Hypothalamus (tissue), 51 donors: Measurements from ENCODE around the gene PSMB10.
"Not testable (repeated sequence)": the region's sequence is repeated elsewhere in the genome, so short reads cannot be mapped to it uniquely, and the experiment has no call there.

Experiments used
- DNase-seq, 51 donors: peaks; one replicate each; lab custom pipeline; 2025; lab: John Stamatoyannopoulos, UW

PSMB10 gene

GRCh38 chr16:67936124-67936879, at the start of gene PSMB10:
Gene PSMB10 (minus strand): TSS chr16:67936850. CDS start chr16:67936749, 101 bp downstream.
- DNase-seq: peak in 34 of 51 donors; percentile 16 to 70 (median 54)

- no peak for DNase-seq
Measured at GRCh38 chr16:67982011-67982696, 45.5 kb upstream of the PSMB10 start.

- no peak for DNase-seq
Measured at GRCh38 chr16:67979955-67980678, 43.5 kb upstream of the PSMB10 start, which contains the start of gene DPEP3. Gene DPEP3 (minus strand): TSS chr16:67980499. CDS start chr16:67980380, 119 bp downstream.

- DNase-seq: no peak
Measured at GRCh38 chr16:67977469-67978227, 41.0 kb upstream of the PSMB10 start.

GRCh38 chr16:67977005-67977404, 40.4 kb upstream of the PSMB10 start:
- no peak for DNase-seq

- no peak for DNase-seq
Measured at GRCh38 chr16:67976205-67976604, 39.6 kb upstream of the PSMB10 start.

- DNase-seq: no peak
Measured at GRCh38 chr16:67975321-67976105, 38.9 kb upstream of the PSMB10 start.

GRCh38 chr16:67972285-67972684, 35.6 kb upstream of the PSMB10 start:
- not testable (repeated sequence) for DNase-seq

- DNase-seq: no peak
Measured at GRCh38 chr16:67971111-67971510, 34.5 kb upstream of the PSMB10 start.

- no peak for DNase-seq
Measured at GRCh38 chr16:67969254-67970039, 32.8 kb upstream of the PSMB10 start.

- peak in 44 of 51 donors; percentile 13 to 80 (median 56) for DNase-seq
Measured at GRCh38 chr16:67968400-67969253, 32.0 kb upstream of the PSMB10 start, which contains the start of gene SLC12A4. Gene SLC12A4 (minus strand): TSS chr16:67968637. CDS start chr16:67968553, 84 bp downstream.

- peak in 4 of 51 donors; percentile 13 to 49 (median 42) for DNase-seq
Measured at GRCh38 chr16:67967958-67968399, 31.3 kb upstream of the PSMB10 start.

GRCh38 chr16:67967183-67967957, 30.7 kb upstream of the PSMB10 start:
- DNase-seq: no peak

GRCh38 chr16:67966549-67967182, 30.0 kb upstream of the PSMB10 start:
- peak in 1 of 51 donors; percentile 31 for DNase-seq

GRCh38 chr16:67965668-67966548, 29.3 kb upstream of the PSMB10 start:
- DNase-seq: no peak
